Measurements from ENCODE around the gene POLD4.

POLD4 gene

DNA sequence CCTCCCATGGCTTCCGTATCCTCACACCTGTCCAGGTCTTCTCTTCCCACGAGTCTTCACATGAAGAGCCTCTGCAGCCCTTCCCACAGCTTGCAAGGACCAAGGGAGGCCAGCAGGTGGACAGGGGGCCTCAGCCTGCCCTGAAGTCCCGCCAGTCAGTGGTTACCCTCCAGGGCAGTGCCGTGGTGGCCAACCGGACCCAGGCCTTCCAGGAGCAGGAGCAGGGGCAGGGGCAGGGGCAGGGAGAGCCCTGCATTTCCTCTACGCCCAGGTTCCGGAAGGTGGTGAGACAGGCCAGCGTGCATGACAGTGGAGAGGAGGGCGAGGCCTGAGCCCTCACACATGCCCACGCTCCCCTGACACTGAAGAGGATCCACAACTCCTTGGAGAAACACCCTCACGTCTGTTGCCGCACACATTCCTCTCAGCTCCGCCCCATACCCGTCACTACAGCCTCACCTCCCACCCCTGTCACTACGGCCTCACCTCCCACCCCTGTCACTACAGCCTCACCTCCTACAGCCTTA lies 41.7 kb downstream of the POLD4 start:
- Histone ChIP-seq H3K9ac (no peak overlapping the region), H3K27ac (no peak overlapping the region), H3K4me2 (no peak overlapping the region), H3K4me1 (ENCODE audit: low read depth, poor library complexity, severe bottlenecking) (peaks cover 4% of the 10 kb centered on the region), H3K36me3 (ENCODE audit: insufficient read depth) (no peaks in the 10 kb centered on the region), H3K4me3 (IDR thresholded peaks at IDR 0.05; ENCODE audit: insufficient read depth, low read depth, low read length) (no peak overlapping the region), H2AFZ (ENCODE audit: low read depth) (no peak overlapping the region), H3K27me3 (ENCODE audit: insufficient read depth, low read depth) (no peaks in the 10 kb centered on the region), H4K20me1 (ENCODE audit: insufficient read depth) (no peaks in the 10 kb centered on the region), H3K79me2 (ENCODE audit: insufficient read depth, low read depth) (no peaks in the 10 kb centered on the region)
- TF ChIP-seq, protein P1, sequence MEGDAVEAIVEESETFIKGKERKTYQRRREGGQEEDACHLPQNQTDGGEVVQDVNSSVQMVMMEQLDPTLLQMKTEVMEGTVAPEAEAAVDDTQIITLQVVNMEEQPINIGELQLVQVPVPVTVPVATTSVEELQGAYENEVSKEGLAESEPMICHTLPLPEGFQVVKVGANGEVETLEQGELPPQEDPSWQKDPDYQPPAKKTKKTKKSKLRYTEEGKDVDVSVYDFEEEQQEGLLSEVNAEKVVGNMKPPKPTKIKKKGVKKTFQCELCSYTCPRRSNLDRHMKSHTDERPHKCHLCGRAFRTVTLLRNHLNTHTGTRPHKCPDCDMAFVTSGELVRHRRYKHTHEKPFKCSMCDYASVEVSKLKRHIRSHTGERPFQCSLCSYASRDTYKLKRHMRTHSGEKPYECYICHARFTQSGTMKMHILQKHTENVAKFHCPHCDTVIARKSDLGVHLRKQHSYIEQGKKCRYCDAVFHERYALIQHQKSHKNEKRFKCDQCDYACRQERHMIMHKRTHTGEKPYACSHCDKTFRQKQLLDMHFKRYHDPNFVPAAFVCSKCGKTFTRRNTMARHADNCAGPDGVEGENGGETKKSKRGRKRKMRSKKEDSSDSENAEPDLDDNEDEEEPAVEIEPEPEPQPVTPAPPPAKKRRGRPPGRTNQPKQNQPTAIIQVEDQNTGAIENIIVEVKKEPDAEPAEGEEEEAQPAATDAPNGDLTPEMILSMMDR (conservative IDR thresholded peaks at IDR 0.05; ENCODE audit: low read depth, low read length): no peak

DNA sequence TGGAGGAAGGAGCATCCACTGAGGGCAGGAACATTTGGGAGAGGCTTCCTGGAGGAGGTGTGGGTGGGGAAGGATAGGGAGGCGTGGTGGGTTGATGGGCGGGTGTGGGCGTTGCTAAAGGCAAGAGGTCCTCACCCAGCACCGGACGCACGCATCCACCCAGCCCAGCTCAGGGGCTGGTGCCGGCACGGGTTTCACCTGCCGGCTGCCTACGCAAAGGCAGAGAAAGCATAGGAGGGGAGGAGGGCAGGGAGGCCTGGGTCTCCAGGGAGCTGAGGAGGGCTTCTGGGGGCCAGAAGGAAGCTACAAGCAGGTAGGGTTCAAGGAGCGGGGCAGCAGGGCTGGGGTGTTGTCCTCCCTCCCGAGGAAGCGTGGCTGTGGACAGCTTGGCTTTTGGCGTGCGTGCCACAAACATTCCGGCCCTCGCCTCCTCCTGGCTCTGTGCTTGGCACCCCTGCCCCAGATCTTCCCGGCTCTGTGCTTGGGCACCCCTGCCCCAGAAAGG lies 42.2 kb downstream of the POLD4 start:
- H3K27me3 ChIP-seq (ENCODE audit: insufficient read depth, low read depth): no peaks in the 10 kb centered on the region
- H3K27ac ChIP-seq: no peak overlapping the region
- peaks cover under 1% of the 10 kb centered on the region for H3K4me1 ChIP-seq (ENCODE audit: low read depth, poor library complexity, severe bottlenecking)
- no peaks in the 10 kb centered on the region for H3K79me2 ChIP-seq (ENCODE audit: insufficient read depth, low read depth)
- no peak overlapping the region for H2AFZ ChIP-seq (ENCODE audit: low read depth)
- no peak overlapping the region for H3K9ac ChIP-seq
- no peak overlapping the region for H3K4me3 ChIP-seq (IDR thresholded peaks at IDR 0.05; ENCODE audit: insufficient read depth, low read depth, low read length)
- TF ChIP-seq, protein P1 (conservative IDR thresholded peaks at IDR 0.05; ENCODE audit: low read depth, low read length): no peak
- H3K4me2 ChIP-seq: no peak overlapping the region
- H4K20me1 ChIP-seq (ENCODE audit: insufficient read depth): no peaks in the 10 kb centered on the region
- H3K36me3 ChIP-seq (ENCODE audit: insufficient read depth): no peaks in the 10 kb centered on the region

DNA sequence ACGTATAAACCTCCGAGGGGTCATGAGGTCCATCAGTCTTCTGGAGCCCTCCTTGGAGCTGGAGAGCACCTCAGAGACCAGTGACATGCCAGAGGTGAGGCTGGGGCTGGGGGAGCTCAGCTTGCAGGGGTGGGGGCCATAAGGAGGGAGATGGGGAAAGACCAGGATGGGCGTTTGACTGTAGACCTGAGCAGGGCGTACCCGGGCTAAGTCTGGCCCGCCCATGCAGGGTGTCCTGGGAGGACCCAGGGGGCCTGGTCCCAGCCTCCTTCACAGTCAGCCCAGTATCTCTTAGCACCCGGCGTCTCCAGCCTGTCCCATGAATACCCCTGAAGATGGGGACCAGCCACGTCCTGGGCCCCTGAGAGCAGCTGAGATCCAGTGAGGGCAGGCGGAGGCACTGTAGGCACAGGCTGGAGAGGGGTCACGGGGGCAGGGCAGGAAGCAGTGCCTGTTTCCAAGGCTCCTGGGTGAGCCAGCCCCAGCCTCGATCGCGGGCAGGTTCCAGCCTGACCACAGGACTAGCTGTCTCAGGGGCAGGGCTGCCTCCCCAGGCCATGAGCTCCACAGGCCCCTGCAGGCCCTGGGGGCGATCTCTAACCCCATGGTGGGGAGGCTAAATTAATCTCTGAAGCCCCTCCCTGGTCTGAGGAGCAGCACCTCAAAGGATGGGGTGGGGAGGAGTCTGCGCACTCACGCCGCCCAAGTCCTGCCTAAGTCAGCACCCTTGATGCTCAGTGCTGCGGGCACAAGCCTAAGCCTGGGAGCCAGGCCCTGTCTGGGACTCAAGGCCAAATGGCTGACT lies 42.9 kb downstream of the POLD4 start:
- Histone ChIP-seq H3K4me3 (IDR thresholded peaks at IDR 0.05; ENCODE audit: insufficient read depth, low read depth, low read length) (no peak overlapping the region), H3K4me1 (ENCODE audit: low read depth, poor library complexity, severe bottlenecking) (no peaks in the 10 kb centered on the region), H4K20me1 (ENCODE audit: insufficient read depth) (no peaks in the 10 kb centered on the region), H3K36me3 (ENCODE audit: insufficient read depth) (no peaks in the 10 kb centered on the region), H3K9ac (no peak overlapping the region), H3K79me2 (ENCODE audit: insufficient read depth, low read depth) (no peaks in the 10 kb centered on the region), H2AFZ (ENCODE audit: low read depth) (no peak overlapping the region), H3K27me3 (ENCODE audit: insufficient read depth, low read depth) (no peaks in the 10 kb centered on the region), H3K4me2 (no peak overlapping the region), H3K27ac (no peak overlapping the region)
- TF ChIP-seq, protein P1 (conservative IDR thresholded peaks at IDR 0.05; ENCODE audit: low read depth, low read length): no peak

DNA sequence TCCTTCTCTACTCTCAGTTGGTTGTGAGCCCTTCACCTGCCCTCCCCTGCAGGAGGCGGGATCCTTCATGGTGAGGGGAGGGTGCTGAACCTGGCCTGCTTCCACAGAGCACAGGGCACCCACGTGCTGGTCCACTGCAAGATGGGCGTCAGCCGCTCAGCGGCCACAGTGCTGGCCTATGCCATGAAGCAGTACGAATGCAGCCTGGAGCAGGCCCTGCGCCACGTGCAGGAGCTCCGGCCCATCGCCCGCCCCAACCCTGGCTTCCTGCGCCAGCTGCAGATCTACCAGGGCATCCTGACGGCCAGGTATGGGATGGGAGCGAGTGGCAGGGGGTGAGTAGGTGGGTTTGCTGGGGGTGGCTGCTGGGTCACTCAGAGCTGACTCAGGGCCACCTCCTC lies 43.7 kb downstream of the POLD4 start:
- H3K4me2 ChIP-seq: no peak overlapping the region
- no peaks in the 10 kb centered on the region for H3K27me3 ChIP-seq (ENCODE audit: insufficient read depth, low read depth)
- H3K9ac ChIP-seq: no peak overlapping the region
- no peak overlapping the region for H2AFZ ChIP-seq (ENCODE audit: low read depth)
- TF ChIP-seq, protein P1 (conservative IDR thresholded peaks at IDR 0.05; ENCODE audit: low read depth, low read length): no peak
- no peaks in the 10 kb centered on the region for H3K36me3 ChIP-seq (ENCODE audit: insufficient read depth)
- no peaks in the 10 kb centered on the region for H3K4me1 ChIP-seq (ENCODE audit: low read depth, poor library complexity, severe bottlenecking)
- no peak overlapping the region for H3K27ac ChIP-seq
- no peaks in the 10 kb centered on the region for H3K79me2 ChIP-seq (ENCODE audit: insufficient read depth, low read depth)
- no peaks in the 10 kb centered on the region for H4K20me1 ChIP-seq (ENCODE audit: insufficient read depth)
- no peak overlapping the region for H3K4me3 ChIP-seq (IDR thresholded peaks at IDR 0.05; ENCODE audit: insufficient read depth, low read depth, low read length)
